ENCODE data around the gene TNS3.

Gene TNS3

DNA sequence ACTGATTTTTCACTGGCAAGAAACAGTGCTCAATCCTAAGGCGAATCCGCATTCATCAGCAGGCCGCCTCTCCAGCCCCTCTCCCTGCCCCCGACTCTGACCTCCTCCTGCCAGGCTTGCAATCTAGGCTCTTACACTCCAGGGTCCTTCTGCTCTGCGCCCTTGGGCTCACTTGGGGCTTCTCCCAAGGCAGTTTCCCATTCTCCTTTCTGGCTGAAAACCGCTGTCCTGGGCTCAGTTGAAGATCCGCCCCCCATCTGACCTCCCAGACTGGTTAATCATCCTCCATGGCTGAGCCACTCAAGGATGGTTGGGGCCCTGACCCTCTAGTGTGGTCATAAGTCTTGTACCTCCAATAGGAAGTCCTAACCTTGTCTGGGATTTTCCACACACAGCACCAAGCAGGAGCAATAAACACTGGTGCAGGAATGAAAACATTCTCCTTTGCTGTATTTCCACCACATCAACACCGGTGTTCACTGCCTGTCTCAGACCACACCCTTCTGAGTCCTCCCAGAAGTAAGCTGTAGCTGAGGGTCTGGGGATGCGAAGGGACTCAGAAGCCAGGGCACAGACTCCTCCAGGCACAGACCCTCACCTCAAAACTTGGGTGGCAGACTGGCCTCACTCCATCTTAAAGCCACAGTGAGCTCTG is 42.4 kb downstream of the TNS3 start:
- DNase-seq: no peak

- DNase-seq: no peak
Measured at GRCh38 chr7:47538846-47539311, 43.0 kb downstream of the TNS3 start.

- no peak for DNase-seq
Measured at GRCh38 chr7:47537716-47538675, 43.9 kb downstream of the TNS3 start.

- peak; percentile 35 for DNase-seq
Measured at GRCh38 chr7:47536661-47537611, 45.0 kb downstream of the TNS3 start.

- no peak for DNase-seq
Measured at GRCh38 chr7:47535704-47536628, 45.9 kb downstream of the TNS3 start.

- no peak for DNase-seq
Measured at GRCh38 chr7:47535035-47535703, 46.7 kb downstream of the TNS3 start.

- DNase-seq: peak; percentile 44
Measured at GRCh38 chr7:47534322-47535034, 47.4 kb downstream of the TNS3 start.

DNA sequence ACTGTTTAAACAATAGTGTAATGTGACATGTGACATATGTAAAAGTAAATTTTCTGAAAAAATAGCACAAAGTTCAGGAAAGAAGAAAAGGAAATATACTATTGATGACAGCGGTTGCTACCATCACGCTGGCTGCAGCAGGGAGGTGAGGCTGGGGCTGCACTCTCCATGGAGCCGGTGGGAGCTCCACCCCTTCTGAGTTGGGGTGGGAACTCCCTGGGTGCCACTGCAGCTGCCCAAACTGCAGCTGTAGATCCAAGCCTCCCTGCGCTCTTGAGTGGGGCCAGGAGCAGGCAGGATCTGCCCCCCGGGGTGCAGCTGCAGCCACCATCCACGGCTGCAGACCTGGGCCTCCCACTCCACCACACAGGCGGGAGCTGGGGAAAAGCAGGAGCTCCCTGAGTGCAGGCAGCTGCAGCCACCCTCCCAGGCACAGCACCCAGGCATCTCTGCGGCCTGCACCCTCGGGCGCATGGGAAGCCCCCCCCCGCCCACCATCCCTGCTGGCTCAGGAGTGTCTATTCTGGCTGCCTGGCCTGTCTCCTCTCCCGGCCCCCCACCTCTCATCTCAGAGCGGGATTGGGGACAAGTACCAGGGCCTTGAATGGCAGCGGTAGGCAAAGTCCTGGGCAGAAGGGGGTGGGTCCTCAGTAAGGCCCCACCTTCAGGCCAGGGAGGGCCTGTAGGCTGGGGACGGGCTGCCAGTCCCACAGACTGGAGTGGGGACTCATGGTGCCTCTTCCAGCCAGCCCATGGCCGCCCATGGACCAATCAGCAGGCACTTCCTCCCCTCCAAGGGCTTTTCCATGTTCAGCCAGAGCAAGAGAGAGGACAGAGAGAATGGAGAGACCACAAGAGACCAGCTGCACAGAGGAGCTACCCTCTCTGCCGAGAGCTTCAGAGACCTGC is 50.1 kb downstream of the TNS3 start:
- no peak for DNase-seq

GRCh38 chr7:47529826-47530555 is 51.9 kb downstream of the TNS3 start:
- no peak for DNase-seq

DNA sequence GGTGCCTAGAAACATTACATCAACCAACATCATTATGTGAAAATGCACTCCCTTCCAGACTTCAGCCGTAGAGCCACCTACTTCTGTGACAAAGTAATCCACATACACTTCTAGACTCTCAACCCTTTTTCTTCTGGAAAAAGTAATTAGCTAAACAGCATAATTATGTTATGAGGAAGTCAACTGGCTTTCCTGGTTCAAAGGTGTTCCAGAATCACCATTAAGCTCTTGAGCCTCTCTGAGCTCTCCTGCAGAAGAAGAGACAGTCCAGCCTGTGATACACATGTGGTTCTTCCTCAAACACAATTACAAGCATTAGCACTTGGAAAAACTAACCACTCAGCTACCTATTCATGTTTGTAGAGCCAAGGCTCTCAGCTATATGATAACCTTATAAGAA is 52.5 kb downstream of the TNS3 start:
- no peak for DNase-seq

GRCh38 chr7:47528471-47528870 is 53.4 kb downstream of the TNS3 start:
- DNase-seq: no peak

DNA sequence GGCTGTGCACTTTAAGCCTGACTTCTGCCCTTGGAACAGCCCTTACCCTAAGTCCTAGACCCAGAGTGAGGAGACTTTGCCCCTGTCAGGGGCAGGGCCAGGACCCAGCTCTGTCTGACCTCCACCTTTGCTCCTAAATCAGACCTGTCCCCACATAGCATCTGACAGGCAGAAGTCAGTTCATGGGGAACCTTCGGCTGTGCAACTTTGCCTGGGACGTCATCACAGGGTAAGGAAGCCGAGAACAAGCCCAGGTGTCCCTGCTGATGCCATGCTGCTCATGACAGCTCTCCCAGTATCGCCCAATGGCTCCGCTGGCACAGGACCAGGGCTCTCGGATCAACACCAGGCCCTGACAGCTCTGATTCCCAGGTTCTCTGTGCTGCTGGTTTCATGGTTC is 55.4 kb downstream of the TNS3 start:
- no peak for DNase-seq

GRCh38 chr7:47525066-47525623 is 56.8 kb downstream of the TNS3 start:
- DNase-seq: peak; percentile 32

- no peak for DNase-seq
Measured at GRCh38 chr7:47523401-47523800, 58.5 kb downstream of the TNS3 start.

DNA sequence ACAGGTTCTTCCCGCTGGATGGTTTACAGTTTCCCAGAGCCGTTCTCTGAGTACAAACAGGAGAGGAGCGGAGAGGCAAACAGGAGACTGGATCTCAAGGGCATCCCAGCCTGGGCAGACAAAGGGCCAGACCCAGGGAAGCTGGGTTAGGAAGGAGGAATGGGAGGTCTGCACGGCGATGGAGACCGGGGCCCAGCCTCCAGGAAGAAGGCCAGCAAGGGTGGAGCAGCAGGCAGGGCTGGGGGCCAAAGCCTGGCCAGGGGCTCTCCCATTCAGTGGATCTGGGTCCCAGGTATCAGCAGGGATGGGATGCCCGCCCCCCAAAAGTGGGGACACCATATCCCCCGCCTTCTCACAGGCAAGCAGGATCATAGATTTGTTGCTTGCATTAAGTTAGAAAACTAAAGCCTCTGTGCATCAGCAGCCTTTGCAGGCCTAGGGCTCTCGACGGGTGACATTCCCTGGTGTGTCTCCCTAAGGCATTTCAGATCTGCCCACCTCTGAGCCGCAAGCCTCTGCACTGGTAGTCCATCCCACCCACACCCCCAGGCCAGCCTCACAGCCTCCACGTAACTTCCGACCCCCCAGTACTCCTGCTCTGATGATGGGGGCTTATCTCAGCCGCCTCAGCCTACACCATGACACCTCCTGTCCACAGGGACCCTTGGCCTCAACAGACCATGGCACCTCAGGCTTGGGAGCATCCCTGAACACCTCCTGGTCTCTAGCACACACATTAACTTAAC is 59.9 kb downstream of the TNS3 start:
- DNase-seq: no peak

DNA sequence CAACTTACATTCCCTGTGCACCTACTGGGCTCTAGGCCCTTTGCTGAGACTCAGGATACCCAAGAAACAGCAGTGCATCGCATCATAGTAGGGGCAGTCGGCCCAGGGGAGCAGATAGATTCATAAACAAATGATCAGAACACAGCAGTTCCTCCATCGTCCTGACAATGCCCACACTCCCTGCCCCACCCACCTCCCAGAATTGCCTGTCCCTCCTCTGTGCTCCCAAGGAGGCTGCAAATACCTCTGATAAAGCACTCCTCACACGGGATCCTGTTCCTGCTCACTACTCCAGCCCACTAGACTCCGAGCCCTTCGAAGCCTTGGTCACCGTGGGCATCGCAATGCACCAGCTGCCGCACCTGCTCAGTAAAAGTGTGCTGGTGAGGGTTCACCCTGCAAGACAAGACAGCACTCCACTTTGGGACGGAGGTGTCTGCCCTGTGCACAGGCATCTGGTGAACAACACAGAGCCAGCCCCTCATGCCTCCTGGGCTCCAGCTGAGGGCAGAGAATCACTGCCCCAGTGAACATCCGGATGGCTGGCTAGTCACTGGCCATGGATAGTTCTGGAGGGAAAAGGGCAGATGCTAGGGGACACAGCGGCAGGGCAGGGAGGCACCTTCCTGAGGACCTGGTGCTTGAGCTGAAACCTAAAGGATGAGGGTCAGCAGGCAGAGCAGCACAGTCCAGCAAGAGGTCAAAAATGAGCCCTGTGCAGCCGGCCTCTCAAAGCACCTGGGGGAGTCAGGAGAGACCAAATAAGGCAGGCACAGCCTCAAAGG is 60.7 kb downstream of the TNS3 start:
- no peak for DNase-seq

DNA sequence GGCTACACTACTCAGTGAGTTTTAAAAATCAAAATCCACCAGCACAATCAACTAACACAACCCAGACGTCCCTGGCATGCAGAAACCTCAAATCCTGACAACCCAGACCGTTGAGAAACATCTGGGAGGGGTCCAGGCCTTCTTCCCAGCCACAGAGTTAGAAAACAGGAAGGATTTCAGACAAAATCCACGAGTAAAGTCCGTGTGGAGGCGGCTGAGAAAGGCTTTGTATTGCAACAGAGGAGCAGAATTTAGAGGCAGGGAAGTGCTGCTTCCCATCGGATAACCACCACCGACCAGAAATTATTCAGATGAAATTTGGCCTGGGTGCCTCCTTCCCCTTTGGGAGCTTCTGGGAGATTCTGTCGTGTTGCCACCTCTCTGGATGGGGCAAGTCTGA is 61.5 kb downstream of the TNS3 start:
- DNase-seq: no peak
